SK-N-SH (cell line): ENCODE measurements around the gene DEFB118. TPM values are rescaled to one million over a fixed set of nuclear protein-coding genes. Genes with fewer than 3 reads are reported as not detected.

Source experiments
- CTCF ChIA-PET: fragments of 300-600, 350-600 bp; formaldehyde crosslinking; extraction: SDS; loops from one replicate; lab custom pipeline; 2021; lab: Yijun Ruan, JAX
- POLR2A ChIA-PET: fragments of 350-600 bp; sonication (Branson Sonifier 250); formaldehyde crosslinking; extraction: SDS; loops from one replicate; lab custom pipeline; 2020; ENCODE audit warnings: antibody characterized with exemption, inconsistent platforms; lab: Yijun Ruan, JAX
- DNase-seq: peaks from one replicate; pipeline ENCODE4 v3.0.0; 2012
- H2AFZ ChIP-seq: fragments of 200-600 bp; sonication (generic); 2 replicates; pipeline ENCODE4 v1.8.1; 2016; ENCODE audit warnings: antibody characterized with exemption, mild to moderate bottlenecking, low read depth
- H3F3A ChIP-seq: fragments of 200-600 bp; sonication (generic); replicated peaks from 2 replicates; pipeline ENCODE3; 2016; ENCODE audit warnings: antibody characterized with exemption, mild to moderate bottlenecking; ENCODE audit not compliant: insufficient read depth
- H3K27ac ChIP-seq, 2 experiments: fragments of 200-500 bp in 1 of 2; fragments of 200-600 bp in 1 of 2; sonication (Bioruptor generic) in 1 of 2; sonication (generic), shearing (Covaris generic) in 1 of 2; 2 replicates each; pipeline versions ENCODE4 v1.5.1 to v1.6.1; 2014 to 2016; ENCODE audit warnings: low read depth in 2 of 2, inconsistent platforms in 1 of 2, low read length in 1 of 2, mild to moderate bottlenecking in 1 of 2, mixed read lengths in 1 of 2
- H3K27me3 ChIP-seq: fragments of 200-600 bp; sonication (generic), shearing (Covaris generic); 2 replicates; pipeline ENCODE4 v1.6.1; 2016; ENCODE audit warnings: mixed run types; ENCODE audit not compliant: insufficient read depth
- H3K36me3 ChIP-seq, 2 experiments: fragments of 200-500 bp in 1 of 2; fragments of 200-600 bp in 1 of 2; sonication (Bioruptor generic) in 1 of 2; sonication (generic) in 1 of 2; replicated peaks in 1 of 2; 2 replicates each; pipeline versions ENCODE3 to v1.5.1; 2014 to 2016; ENCODE audit warnings: low read length in 1 of 2, mild to moderate bottlenecking in 1 of 2; ENCODE audit not compliant: insufficient read depth in 2 of 2, control insufficient read depth in 1 of 2
- H3K4me1 ChIP-seq, 2 experiments: fragments of 200-500 bp in 1 of 2; fragments of 200-600 bp in 1 of 2; sonication (Bioruptor generic) in 1 of 2; sonication (generic), shearing (Covaris generic) in 1 of 2; 2 replicates each; pipeline versions ENCODE4 v1.5.1 to v1.6.1; 2014 to 2016; ENCODE audit warnings: low read depth in 1 of 2, low read length in 1 of 2, mixed run types in 1 of 2; ENCODE audit not compliant: insufficient read depth in 2 of 2, control insufficient read depth in 1 of 2
- H3K4me2 ChIP-seq: fragments of 200-600 bp; sonication (generic), shearing (Covaris generic); 2 replicates; pipeline ENCODE4 v1.6.1; 2017; ENCODE audit warnings: mixed run types
- H3K4me3 ChIP-seq, 2 experiments: fragments of 200-500 bp in 1 of 2; fragments of 200-600 bp in 1 of 2; sonication (Bioruptor generic) in 1 of 2; sonication (generic), shearing (Covaris generic) in 1 of 2; 2 replicates each; pipeline versions ENCODE4 v1.5.1 to v1.8.1; 2014 to 2016; ENCODE audit warnings: low read depth in 2 of 2, inconsistent platforms in 1 of 2, low read length in 1 of 2, mild to moderate bottlenecking in 1 of 2, mixed read lengths in 1 of 2, moderate library complexity in 1 of 2
- H3K79me2 ChIP-seq: fragments of 200-600 bp; sonication (generic); 2 replicates; pipeline ENCODE4 v1.8.1; 2017; ENCODE audit warnings: mild to moderate bottlenecking; ENCODE audit not compliant: insufficient read depth
- H3K9ac ChIP-seq: fragments of 200-600 bp; sonication (generic); 2 replicates; pipeline ENCODE4 v1.6.1; 2017; ENCODE audit warnings: mixed run types
- H3K9me2 ChIP-seq: fragments of 200-600 bp; sonication (generic); 2 replicates; pipeline ENCODE4 v1.6.1; 2017; ENCODE audit warnings: mixed run types
- H3K9me3 ChIP-seq: fragments of 200-600 bp; sonication (generic); 2 replicates; pipeline ENCODE4 v1.6.1; 2017; ENCODE audit warnings: mixed run types, mild to moderate bottlenecking, moderate library complexity
- H4K20me1 ChIP-seq: fragments of 200-600 bp; sonication (generic); 2 replicates; pipeline ENCODE4 v1.6.1; 2017; ENCODE audit warnings: mild to moderate bottlenecking, mixed run types; ENCODE audit not compliant: insufficient read depth
- CTCF ChIP-seq: fragments of 200-600 bp; sonication (generic); IDR thresholded peaks from 2 replicates; pipeline ENCODE4 v1.6.1; 2017; ENCODE audit warnings: antibody characterized with exemption, mild to moderate bottlenecking, moderate library complexity
- ELF1 ChIP-seq: IDR thresholded peaks from 2 replicates; pipeline ENCODE4 v1.4.0; 2012
- EP300 ChIP-seq, 2 experiments: IDR thresholded peaks; 2 replicates each; pipeline versions ENCODE4 v1.4.0 to v1.6.1; 2012; ENCODE audit warnings: borderline replicate concordance in 1 of 2, low read depth in 1 of 2, low read length in 1 of 2
- IRF3 ChIP-seq: fragments of 150-350 bp; IDR thresholded peaks from 2 replicates; pipeline ENCODE4 v1.6.1; 2016; ENCODE audit warnings: mild to moderate bottlenecking, low read depth, low read length
- JUND ChIP-seq: IDR thresholded peaks from 2 replicates; pipeline ENCODE4 v1.4.0; 2012
- MEF2A ChIP-seq: IDR thresholded peaks from 2 replicates; pipeline ENCODE4 v1.4.0; 2012; ENCODE audit warnings: low read depth, borderline replicate concordance
- NFIC ChIP-seq: IDR thresholded peaks from 2 replicates; pipeline ENCODE4 v1.4.0; 2012; ENCODE audit warnings: borderline replicate concordance
- NRF1 ChIP-seq: IDR thresholded peaks from 2 replicates; pipeline ENCODE4 v1.6.1; 2012; ENCODE audit warnings: low read depth, mild to moderate bottlenecking, low read length
- RXRA ChIP-seq: IDR thresholded peaks from 2 replicates; pipeline ENCODE4 v1.4.0; 2012; ENCODE audit warnings: low read depth, mild to moderate bottlenecking, borderline replicate concordance
- SIN3A ChIP-seq: IDR thresholded peaks from 2 replicates; pipeline ENCODE4 v1.6.1; 2012; ENCODE audit warnings: low read depth, mild to moderate bottlenecking, low read length, moderate library complexity, borderline replicate concordance
- SMC3 ChIP-seq: IDR thresholded peaks from 2 replicates; pipeline ENCODE4 v1.6.1; 2012; ENCODE audit warnings: low read depth, low read length, improper control_type of control experiment
- TCF12 ChIP-seq: IDR thresholded peaks from 2 replicates; pipeline ENCODE4 v1.4.0; 2012
- TEAD4 ChIP-seq: IDR thresholded peaks from 2 replicates; pipeline ENCODE4 v1.4.0; 2012; ENCODE audit warnings: mild to moderate bottlenecking, borderline replicate concordance; ENCODE audit not compliant: insufficient read depth
- polyA plus RNA-seq, 3 experiments: library from polyadenylated mRNA; depleted of rRNA; stranded (reverse); fragments of >200 nt; gene quantifications; 2 replicates each; pipeline ENCODE4 v1.2.3, GENCODE V29; 2012
- TF ChIP-seq, protein P1 (sequence below): IDR thresholded peaks from 2 replicates; pipeline ENCODE4 v1.4.0; 2012; ENCODE audit warnings: low read depth, borderline replicate concordance

DEFB118 gene
- polyA plus RNA-seq, 1 of the 3 experiments (the other 2 are of a cell fraction) = not detected

GRCh38 chr20:31330893-31331292 lies 37.5 kb upstream of the DEFB118 start (continued):
- TF ChIP-seq JUND = no peak

GRCh38 chr20:31341470-31341869 lies 26.9 kb upstream of the DEFB118 start:
- DNase-seq = no peak

More at GRCh38 chr20:31341470-31341869, 26.9 kb upstream of the DEFB118 start:
- H3K27me3 ChIP-seq = no peaks in the 10 kb centered on the region
- H3F3A ChIP-seq = no peaks in the 10 kb centered on the region
- H2AFZ ChIP-seq = no peak overlapping the region
- ChIA-PET POLR2A (no interaction called here), CTCF (interaction anchor here (1.0 kb wide), 1 partner anchor 81 kb away, joined by 3 read pairs; no protein-coding TSS in a partner anchor)
- H3K9ac ChIP-seq = no peak overlapping the region
- no peaks in the 10 kb centered on the region for H3K9me3 ChIP-seq
- no peak overlapping the region for H3K4me2 ChIP-seq
- H3K27ac ChIP-seq = no peak overlapping the region
- TF ChIP-seq JUND (no peak), SMC3 (no peak), TCF12 (no peak), IRF3 (no peak), NRF1 (no peak), CTCF (no peak), RXRA (no peak), MEF2A (no peak), SIN3A (no peak), TEAD4 (no peak), ELF1 (no peak), NFIC (no peak), EP300 (IDR thresholded peaks at IDR 0.05; ENCODE audit: borderline replicate concordance in 1 of 2, low read depth in 1 of 2, low read length in 1 of 2) (no peak)
- TF ChIP-seq, protein P1, sequence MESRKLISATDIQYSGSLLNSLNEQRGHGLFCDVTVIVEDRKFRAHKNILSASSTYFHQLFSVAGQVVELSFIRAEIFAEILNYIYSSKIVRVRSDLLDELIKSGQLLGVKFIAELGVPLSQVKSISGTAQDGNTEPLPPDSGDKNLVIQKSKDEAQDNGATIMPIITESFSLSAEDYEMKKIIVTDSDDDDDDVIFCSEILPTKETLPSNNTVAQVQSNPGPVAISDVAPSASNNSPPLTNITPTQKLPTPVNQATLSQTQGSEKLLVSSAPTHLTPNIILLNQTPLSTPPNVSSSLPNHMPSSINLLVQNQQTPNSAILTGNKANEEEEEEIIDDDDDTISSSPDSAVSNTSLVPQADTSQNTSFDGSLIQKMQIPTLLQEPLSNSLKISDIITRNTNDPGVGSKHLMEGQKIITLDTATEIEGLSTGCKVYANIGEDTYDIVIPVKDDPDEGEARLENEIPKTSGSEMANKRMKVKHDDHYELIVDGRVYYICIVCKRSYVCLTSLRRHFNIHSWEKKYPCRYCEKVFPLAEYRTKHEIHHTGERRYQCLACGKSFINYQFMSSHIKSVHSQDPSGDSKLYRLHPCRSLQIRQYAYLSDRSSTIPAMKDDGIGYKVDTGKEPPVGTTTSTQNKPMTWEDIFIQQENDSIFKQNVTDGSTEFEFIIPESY = no peak
- no peaks in the 10 kb centered on the region for H3K9me2 ChIP-seq
- no peaks in the 10 kb centered on the region for H3K4me1 ChIP-seq
- H4K20me1 ChIP-seq = no peaks in the 10 kb centered on the region
- no peaks in the 10 kb centered on the region for H3K79me2 ChIP-seq
- no peaks in the 10 kb centered on the region for H3K36me3 ChIP-seq
- no peak overlapping the region for H3K4me3 ChIP-seq
